ENCODE measurements around the gene RND2. TPM values are rescaled to one million over a fixed set of nuclear protein-coding genes. Genes with fewer than 3 reads are reported as not detected.

RND2 gene
- total and polyA plus RNA-seq, 9 of the 15 experiments (the other 6 are each of a cell fraction or from before 2014, with no cell fraction given) = 0.15 to 1.9 (median 0.98) TPM

DNA sequence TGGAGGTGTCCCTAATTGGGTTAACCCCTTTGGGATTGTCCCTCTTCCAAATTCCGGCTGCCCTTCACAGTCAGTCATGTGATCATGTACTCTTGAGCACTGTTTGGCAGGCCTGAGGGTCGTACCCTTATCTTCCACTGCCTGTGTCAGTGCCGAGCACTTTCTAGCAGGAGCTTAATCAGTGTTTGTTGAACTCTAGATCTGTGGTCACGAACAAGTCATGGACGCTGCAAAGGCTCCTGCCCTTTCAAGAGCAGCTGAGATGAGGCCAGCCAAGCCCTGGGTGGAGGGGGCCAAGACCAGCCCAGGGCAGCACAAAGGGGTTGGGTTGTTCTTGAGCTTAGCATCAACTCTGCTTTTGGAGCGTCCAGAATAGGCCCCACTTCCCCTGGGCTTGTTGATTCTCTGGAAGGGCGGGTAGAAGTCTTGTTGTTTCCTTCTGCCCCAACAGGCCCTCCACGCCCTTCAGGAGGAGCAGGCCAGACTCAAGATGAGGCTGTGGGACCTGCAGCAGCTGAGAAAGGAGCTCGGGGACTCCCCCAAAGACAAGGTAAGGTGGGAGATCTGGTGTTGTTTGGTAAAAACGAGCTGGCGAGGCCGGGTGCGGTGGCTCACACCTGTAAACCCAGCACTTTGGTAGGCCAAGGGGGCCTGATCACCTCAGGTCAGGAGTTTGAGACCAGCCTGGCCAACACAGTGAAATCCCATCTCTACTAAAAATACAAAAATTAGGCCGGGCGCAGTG, 13.1 kb upstream of the RND2 start (continued):
- no peak for TF ChIP-seq ZSCAN32 (CRISPR knock-in tag; IDR thresholded peaks at IDR 0.05)
- no peak for TF ChIP-seq ZNF583 (CRISPR knock-in tag; IDR thresholded peaks at IDR 0.05)
- TF ChIP-seq MTA2 (IDR thresholded peaks at IDR 0.05; ENCODE audit: low read depth) = no peak
- no peak for TF ChIP-seq ZNF830 (CRISPR knock-in tag; IDR thresholded peaks at IDR 0.05)
- TF ChIP-seq MCM2 (IDR thresholded peaks at IDR 0.05; ENCODE audit: low read depth) = no peak
- TF ChIP-seq ZNF668 (CRISPR knock-in tag; IDR thresholded peaks at IDR 0.05) = no peak
- TF ChIP-seq SMARCC2 (IDR thresholded peaks at IDR 0.05; ENCODE audit: low read depth) = no peak
- TF ChIP-seq, protein P1, sequence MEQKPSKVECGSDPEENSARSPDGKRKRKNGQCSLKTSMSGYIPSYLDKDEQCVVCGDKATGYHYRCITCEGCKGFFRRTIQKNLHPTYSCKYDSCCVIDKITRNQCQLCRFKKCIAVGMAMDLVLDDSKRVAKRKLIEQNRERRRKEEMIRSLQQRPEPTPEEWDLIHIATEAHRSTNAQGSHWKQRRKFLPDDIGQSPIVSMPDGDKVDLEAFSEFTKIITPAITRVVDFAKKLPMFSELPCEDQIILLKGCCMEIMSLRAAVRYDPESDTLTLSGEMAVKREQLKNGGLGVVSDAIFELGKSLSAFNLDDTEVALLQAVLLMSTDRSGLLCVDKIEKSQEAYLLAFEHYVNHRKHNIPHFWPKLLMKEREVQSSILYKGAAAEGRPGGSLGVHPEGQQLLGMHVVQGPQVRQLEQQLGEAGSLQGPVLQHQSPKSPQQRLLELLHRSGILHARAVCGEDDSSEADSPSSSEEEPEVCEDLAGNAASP (IDR thresholded peaks at IDR 0.05) = no peak
- TF ChIP-seq, protein P2, sequence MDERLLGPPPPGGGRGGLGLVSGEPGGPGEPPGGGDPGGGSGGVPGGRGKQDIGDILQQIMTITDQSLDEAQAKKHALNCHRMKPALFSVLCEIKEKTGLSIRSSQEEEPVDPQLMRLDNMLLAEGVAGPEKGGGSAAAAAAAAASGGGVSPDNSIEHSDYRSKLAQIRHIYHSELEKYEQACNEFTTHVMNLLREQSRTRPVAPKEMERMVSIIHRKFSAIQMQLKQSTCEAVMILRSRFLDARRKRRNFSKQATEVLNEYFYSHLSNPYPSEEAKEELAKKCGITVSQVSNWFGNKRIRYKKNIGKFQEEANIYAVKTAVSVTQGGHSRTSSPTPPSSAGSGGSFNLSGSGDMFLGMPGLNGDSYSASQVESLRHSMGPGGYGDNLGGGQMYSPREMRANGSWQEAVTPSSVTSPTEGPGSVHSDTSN (CRISPR knock-in tag; IDR thresholded peaks at IDR 0.05; ENCODE audit: low read depth) = no peak
- TF ChIP-seq, protein P2 (tag; conservative IDR thresholded peaks at IDR 0.05; ENCODE audit: low read depth) = no peak
- TF ChIP-seq HNRNPL (IDR thresholded peaks at IDR 0.05; ENCODE audit: low read depth, low read length) = no peak
- peak; percentile 52; the same call in 1 of the 2 replicates for TF ChIP-seq RAD51 (IDR thresholded peaks at IDR 0.05; ENCODE audit: borderline replicate concordance, low read depth)
- TF ChIP-seq, protein P3, sequence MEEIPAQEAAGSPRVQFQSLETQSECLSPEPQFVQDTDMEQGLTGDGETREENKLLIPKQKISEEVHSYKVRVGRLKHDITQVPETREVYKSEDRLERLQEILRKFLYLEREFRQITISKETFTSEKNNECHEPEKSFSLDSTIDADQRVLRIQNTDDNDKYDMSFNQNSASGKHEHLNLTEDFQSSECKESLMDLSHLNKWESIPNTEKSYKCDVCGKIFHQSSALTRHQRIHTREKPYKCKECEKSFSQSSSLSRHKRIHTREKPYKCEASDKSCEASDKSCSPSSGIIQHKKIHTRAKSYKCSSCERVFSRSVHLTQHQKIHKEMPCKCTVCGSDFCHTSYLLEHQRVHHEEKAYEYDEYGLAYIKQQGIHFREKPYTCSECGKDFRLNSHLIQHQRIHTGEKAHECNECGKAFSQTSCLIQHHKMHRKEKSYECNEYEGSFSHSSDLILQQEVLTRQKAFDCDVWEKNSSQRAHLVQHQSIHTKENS (CRISPR knock-in tag; IDR thresholded peaks at IDR 0.05) = no peak
- no peak for TF ChIP-seq MYC (IDR thresholded peaks at IDR 0.05; ENCODE audit: low read depth, low read length)
- no peak for TF ChIP-seq MYC (CRISPR knock-in tag; IDR thresholded peaks at IDR 0.05; ENCODE audit: borderline replicate concordance, low read depth)
- TF ChIP-seq, protein P4, sequence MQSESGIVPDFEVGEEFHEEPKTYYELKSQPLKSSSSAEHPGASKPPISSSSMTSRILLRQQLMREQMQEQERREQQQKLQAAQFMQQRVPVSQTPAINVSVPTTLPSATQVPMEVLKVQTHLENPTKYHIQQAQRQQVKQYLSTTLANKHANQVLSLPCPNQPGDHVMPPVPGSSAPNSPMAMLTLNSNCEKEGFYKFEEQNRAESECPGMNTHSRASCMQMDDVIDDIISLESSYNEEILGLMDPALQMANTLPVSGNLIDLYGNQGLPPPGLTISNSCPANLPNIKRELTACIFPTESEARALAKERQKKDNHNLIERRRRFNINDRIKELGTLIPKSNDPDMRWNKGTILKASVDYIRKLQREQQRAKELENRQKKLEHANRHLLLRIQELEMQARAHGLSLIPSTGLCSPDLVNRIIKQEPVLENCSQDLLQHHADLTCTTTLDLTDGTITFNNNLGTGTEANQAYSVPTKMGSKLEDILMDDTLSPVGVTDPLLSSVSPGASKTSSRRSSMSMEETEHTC (IDR thresholded peaks at IDR 0.05) = peak; percentile 27; the same call in 1 of the 2 replicates
- TF ChIP-seq SLC30A9 (CRISPR knock-in tag; IDR thresholded peaks at IDR 0.05) = no peak
- TF ChIP-seq PHB (CRISPR knock-in tag; IDR thresholded peaks at IDR 0.05) = no peak
- TF ChIP-seq SAFB2 (IDR thresholded peaks at IDR 0.05; ENCODE audit: borderline replicate concordance, low read depth, low read length, severe bottlenecking) = no peak
- TF ChIP-seq, protein P5, sequence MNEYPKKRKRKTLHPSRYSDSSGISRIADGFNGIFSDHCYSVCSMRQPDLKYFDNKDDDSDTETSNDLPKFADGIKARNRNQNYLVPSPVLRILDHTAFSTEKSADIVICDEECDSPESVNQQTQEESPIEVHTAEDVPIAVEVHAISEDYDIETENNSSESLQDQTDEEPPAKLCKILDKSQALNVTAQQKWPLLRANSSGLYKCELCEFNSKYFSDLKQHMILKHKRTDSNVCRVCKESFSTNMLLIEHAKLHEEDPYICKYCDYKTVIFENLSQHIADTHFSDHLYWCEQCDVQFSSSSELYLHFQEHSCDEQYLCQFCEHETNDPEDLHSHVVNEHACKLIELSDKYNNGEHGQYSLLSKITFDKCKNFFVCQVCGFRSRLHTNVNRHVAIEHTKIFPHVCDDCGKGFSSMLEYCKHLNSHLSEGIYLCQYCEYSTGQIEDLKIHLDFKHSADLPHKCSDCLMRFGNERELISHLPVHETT (CRISPR knock-in tag; conservative IDR thresholded peaks at IDR 0.05 in 1 of 2, IDR thresholded peaks at IDR 0.05 in 1 of 2) = no peak
- TF ChIP-seq ZNF785 (CRISPR knock-in tag; IDR thresholded peaks at IDR 0.05) = no peak

All from K562 (cell line).